ENCODE results near the gene PRDX2.

PRDX2 gene

DNA sequence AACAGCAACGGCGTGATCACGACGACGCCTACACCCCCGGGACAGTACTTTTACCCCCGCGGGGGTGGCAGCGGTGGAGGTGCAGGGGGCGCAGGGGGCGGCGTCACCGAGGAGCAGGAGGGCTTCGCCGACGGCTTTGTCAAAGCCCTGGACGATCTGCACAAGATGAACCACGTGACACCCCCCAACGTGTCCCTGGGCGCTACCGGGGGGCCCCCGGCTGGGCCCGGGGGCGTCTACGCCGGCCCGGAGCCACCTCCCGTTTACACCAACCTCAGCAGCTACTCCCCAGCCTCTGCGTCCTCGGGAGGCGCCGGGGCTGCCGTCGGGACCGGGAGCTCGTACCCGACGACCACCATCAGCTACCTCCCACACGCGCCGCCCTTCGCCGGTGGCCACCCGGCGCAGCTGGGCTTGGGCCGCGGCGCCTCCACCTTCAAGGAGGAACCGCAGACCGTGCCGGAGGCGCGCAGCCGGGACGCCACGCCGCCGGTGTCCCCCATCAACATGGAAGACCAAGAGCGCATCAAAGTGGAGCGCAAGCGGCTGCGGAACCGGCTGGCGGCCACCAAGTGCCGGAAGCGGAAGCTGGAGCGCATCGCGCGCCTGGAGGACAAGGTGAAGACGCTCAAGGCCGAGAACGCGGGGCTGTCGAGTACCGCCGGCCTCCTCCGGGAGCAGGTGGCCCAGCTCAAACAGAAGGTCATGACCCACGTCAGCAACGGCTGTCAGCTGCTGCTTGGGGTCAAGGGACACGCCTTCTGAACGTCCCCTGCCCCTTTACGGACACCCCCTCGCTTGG is 9.3 kb downstream of the PRDX2 start:
- DNase-seq: peak; percentile 60 to 69

DNA sequence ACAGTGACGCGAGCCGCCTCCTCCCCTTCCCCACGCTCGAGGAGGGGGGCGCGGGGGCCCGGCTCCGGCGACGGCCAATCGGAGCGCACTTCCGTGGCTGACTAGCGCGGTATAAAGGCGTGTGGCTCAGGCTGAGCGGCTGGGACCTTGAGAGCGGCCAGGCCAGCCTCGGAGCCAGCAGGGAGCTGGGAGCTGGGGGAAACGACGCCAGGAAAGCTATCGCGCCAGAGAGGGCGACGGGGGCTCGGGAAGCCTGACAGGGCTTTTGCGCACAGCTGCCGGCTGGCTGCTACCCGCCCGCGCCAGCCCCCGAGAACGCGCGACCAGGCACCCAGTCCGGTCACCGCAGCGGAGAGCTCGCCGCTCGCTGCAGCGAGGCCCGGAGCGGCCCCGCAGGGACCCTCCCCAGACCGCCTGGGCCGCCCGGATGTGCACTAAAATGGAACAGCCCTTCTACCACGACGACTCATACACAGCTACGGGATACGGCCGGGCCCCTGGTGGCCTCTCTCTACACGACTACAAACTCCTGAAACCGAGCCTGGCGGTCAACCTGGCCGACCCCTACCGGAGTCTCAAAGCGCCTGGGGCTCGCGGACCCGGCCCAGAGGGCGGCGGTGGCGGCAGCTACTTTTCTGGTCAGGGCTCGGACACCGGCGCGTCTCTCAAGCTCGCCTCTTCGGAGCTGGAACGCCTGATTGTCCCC is 10.1 kb downstream of the PRDX2 start, which contains the start of gene JUNB:
JUNB (plus strand) TSS at position 142 of the 706 bp plus-strand sequence; CDS start at position 428, 286 bp downstream.
- DNase-seq: peak; percentile 95 to 97

DNA sequence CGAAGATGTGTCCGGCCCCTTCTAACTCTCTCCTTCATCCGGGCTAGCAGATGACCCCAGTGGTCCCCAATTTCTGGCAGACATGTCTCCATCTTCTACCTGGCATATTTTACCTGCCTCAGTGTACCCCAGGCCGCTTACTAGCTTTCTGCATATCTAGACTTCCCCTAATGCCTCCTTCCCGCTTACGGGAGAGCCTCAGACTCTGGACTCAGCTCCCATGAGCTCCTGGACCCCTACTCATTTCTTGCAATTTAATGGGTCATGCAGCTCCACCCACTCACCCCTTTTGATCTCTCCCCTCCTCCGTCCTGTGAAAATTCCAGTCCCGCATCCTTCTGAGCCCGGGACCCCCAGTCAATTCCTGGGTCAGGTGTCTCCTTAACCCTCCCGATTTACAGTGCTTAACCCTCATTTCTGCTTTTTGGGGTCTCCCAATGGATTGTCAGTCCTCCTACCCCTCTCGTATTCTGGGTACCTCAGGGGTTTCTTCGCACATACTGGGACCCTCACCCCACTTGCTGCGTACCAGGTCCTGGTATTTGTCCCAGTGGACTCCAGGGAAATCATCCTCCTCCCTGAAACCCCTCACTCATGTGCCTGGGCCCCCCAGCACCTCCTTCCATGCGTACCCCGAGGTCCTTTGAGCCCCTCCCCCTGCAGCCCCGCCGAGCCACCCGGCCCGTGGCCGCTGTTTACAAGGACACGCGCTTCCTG is 10.8 kb downstream of the PRDX2 start:
- no peak for DNase-seq

DNA sequence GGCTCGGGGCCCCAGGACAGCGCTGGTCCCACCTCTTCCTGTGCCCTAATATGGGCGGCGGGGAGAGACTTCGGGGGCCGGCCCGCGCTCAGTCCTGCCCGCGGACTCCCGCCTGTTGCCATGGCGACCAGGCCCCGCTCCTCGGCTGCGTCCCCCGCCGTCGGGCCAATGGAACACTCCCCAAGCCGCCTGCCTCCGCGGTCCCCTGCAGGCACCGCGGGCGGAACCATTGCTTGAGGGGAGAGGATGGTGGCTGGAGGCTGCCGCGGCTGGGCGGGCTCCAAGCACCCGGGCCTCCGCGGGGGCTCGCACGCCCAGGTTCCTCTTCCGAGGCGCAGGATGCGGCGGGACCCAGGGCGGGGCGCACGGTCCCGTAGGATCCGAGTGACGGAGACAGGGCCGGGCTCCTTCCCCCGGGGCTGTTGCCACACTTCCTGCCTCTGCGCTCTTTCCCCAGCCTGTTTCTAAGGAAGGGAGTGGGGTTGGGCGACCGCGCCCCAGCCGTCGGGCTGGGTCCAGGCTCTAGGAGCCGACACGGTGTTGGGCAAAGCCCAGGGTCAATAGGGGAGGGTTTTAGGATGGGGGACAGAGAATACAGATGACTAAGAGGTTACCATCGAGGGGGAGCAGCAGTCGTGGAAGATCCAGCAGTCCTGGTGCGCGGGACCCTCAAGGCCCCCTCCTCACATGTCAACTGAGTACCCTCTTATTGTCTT is 11.5 kb downstream of the PRDX2 start:
- DNase-seq: peak; percentile 91 to 95

DNA sequence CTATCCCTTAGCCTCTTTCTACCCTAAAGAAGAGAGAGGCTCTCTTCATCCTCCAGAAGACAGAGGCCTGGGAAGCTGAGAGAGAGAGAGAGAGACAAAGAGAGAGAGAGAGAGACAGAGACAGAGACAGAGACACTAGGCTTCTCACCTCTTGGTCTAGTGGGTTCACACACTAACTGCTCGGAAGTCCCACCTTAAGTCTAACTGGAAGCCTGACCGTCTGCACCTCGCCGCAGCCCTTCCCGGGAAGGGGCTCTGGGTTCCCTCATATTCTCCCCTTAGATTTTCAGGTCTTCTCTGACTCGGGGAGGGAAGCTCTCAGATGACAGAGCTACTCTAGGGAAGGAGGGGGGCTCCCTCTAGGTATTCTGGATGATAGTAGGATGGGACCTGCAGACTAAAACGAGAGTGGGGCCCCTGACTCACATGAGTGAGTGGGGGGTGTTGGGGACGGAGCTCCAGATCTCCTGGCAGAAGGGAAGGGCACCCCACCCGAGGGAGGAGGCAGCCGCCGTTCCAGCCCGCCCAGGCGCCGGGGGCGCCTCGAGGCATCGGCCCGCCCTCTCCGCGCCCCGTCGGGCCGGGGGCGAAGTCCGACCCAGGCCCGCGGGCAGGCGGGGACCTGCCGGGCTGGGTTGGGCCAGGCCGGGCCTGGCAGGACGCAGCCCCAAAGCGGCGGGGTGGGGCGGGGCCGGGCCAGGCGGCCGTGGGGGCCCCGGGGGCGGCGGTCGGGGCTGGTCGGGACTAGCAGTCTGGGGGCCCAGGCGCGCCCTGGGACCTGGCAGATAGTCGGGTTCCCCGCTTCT is 12.3 kb downstream of the PRDX2 start:
- peak in 1 of 2 donors; percentile 28 for DNase-seq

DNA sequence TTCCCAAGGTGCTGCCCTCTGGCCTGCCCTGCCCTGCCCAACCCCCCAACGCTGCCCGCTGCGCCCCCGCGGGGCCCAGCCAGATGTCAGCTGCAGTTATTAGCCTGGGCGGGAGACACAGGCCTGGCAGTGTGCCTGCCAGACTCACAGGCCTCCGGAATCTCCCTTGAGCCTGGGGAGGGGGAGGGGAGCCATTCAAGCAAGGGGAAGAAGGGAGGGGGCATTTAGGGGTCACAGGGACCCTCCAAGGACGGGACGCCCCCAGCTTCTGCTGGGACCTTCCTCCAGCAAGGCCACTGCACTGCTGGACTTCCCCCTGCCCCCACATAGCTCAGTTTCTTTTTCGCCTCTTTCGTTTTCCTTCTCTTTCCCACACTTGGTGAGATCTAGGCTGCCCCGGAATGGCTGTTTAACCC is 12.9 kb downstream of the PRDX2 start:
- DNase-seq: peak in 1 of 2 donors; percentile 37

DNA sequence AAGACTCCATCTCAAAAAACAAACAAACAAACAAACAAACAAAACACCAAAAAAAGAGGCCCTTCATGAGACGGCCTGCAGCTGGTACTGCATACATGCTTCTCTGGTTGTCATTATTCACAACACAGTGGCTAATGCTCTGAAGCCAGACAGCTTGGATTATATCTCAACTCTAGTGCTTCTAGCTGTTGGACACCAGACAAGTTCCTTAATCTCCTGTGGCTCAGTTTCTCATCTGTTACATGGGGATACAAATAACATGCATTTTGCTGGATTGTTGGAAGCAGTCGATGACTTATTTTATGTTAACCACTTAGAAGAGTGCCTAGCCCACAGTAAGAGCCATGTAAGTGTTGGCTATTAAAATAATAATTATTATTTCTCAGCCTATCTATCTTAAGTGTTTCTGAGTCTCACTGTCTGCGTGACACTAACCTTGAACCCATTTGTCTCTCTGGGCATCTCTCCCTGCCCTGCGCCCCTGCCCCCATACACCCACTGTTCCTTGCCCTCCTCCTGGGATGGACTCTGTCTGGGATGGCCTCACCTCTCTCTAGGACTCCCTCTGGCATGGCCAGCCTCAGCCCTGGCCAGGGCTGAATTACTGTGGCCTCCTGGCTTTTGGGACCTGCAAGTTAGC is 13.4 kb downstream of the PRDX2 start:
- no peak for DNase-seq

DNA sequence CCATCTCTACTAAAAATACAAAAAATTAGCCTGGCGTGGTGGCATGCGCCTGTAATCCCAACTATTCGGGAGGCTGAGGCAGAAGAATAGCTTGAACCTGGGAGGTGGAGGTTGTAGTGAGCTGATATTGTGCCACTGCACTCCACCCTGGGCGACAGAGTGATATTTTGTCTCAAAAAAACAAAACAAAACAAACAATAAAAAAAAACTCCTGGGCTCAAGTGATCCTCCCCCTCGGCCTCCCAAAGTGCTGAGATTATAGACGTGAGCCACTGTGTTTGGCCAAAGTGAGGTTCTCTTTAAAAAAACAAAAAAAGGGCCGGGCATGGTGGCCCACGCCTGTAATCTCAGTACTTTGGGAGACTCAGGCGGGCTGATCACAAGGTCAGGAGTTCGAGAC is 14.1 kb downstream of the PRDX2 start:
- no peak for DNase-seq

DNA sequence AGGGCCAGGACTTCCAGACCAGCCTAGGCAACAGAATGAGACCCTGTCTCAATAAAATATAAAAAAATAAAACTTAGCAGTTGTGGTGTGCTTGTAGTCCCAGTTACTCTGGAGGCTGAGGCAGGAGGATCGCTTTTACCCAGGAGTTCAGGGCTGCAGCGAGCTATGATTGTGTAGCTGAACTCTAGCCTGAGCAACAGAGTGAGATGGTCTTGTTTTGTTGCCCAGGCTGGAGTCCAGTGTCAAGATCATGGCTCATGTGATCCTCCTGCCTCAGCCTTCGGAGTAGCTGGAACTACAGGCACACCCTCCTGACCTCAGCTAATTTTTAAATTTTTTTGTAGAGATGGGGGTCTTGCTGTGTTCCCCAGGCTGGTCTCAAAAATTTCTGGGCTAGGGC is 14.6 kb downstream of the PRDX2 start:
- no peak for DNase-seq

DNA sequence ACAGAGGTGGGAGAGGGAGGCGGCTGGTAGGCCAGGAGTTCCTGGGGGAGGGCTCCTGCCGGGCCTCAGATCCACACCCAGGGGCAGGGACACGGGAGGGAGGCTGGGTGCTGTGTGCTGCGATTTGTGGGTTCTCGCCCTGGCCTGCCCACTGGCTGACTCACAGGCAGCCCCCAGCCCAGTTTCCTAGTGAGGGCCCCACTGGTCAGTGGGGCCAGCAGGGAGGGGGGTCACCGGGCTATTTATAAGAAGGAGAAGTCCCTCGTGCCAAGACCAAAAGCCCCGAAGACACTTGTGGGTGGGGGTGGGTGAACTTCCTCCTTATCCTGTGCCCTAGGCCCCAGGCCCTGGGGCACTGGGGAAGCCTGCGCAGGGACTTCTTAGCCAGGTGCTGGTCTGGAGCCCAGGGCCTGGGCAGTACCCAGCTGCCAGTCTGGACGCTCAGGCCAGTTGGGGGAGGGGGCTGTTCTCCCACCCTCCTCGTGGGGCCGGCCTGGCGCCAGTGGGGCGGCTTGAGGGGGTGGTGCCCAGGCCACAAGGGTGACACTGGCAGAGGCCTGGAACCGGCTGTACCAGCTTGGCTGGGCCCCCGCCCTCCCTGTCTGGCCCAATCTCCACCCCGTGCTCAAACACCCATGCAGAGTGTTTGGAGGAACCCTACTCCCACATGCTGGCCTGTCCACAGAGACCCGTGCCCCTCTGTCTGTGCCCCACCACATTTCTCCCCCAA is 15.3 kb downstream of the PRDX2 start:
- no peak for DNase-seq

DNA sequence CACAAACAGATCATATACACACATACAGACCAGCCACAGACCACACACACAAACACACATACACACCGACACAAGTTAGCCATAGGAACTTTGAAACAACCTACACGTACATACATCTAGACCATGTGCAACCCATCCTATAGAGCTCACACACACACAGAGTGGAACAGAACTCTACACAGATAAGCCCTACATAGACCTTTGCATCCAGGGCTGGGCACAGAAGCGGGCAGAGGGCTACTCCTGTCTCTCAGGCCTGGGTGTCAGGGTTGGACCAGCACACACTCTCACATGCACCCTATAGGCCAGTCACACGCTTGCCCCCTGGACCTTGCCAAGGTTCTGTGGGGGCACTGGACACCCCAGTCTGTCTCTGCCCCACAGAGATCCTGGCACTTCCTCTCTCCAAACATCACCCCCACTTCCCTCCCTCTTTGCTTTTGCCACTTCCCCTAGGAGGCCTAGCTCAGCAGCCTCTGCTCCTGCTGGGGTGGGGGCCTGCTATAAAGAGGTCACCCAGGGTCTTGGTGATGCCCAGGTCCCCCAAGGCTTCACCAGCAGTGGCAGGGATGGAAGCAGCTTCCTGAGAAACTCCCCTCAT is 16.1 kb downstream of the PRDX2 start:
- DNase-seq: no peak

DNA sequence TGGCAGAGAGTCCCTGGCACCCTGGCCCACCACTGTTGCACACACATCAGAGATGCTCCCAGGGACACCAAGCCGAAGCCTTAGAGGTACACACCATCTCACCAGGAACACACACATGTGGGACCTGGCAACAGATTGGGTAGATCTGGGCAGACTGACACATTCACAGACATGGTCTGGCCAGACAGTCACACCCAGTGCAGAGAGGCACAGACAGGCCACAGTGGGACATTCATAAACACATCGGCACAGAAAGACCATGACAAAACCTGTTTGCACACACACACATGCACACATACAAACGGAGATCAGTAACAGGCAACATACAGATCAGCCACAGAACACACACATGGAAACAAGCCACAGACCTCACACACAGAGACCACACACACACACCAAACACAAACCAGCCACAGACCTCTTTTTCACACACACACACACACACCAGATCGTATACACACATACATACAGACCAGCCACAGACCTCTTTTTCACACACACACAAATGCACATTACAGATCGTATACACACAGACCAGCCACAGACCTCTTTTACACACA is 16.6 kb downstream of the PRDX2 start:
- DNase-seq: no peak

DNA sequence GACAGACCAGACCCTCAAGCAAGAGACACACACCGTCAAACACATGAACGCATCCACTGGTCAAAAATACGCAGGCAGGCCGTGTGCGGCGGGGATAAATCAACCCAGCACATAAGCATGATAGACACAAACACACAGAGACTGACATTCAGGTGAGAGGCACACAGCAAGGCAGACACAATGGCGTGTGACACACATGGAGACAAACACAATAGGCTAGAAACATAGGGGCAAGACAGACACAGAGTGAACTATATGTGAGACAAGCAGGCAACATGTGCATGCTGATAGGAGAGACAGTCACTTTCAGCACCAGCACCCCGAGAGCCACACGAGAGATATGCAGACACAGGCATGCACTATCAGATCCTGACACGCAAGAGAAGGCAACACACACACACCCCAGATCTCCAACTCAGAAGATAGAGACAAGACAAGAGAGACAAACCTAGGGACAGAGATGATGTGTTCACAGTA is 17.2 kb downstream of the PRDX2 start:
- DNase-seq: no peak

DNA sequence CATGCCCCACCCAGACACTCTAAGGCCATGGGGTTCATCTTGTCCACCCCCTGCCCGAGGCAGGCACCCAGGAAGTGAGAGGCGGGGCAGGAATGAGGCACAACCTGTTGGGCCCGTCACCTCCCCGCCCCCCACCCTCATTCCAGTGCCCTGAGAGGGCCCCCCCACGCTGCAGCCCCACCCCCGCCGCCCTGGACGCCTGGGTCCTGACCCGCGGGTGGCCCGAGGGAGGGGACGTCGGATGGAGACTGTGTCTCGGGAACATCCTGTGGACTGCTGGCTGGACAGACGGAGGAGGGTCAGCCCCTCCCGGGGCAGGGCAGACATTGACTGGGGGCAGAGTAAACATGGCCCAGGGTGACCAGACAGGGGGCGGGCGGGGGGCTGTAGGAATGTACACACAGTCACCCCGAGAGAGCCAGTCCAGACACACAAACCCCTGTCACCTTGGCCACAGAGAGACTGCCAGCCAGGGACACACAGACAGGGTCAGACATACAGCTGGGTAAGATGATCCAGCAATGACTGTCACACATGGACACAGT is 17.7 kb downstream of the PRDX2 start:
- DNase-seq: no peak

DNA sequence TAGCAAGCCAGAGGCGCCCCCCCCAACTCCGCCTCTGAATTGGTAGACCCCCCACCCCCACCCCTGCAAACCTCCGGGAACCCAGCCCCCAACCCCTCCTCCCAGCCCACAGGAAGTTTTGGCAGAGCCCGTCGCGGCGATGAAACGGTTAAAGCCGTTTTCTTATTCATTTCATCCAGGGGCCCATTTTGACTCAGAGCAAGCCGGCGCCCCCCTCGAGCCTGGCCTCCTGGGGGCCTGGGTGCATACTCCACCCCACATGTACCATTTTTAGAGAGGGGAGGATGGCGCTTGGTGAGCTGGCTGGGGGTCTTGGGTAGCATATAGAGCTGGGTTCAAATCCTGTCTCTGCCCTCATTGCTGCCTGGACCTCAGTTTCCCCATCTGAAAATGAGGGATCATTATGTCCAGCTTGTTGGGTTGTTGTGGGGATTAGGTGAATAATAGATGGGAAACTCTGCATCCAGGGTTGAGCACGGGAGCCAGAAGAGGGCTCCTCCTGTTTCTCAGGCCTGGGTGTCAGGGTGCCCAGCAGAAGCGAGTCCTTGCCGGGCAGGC is 18.2 kb downstream of the PRDX2 start:
- DNase-seq: peak; percentile 54 to 70

DNA sequence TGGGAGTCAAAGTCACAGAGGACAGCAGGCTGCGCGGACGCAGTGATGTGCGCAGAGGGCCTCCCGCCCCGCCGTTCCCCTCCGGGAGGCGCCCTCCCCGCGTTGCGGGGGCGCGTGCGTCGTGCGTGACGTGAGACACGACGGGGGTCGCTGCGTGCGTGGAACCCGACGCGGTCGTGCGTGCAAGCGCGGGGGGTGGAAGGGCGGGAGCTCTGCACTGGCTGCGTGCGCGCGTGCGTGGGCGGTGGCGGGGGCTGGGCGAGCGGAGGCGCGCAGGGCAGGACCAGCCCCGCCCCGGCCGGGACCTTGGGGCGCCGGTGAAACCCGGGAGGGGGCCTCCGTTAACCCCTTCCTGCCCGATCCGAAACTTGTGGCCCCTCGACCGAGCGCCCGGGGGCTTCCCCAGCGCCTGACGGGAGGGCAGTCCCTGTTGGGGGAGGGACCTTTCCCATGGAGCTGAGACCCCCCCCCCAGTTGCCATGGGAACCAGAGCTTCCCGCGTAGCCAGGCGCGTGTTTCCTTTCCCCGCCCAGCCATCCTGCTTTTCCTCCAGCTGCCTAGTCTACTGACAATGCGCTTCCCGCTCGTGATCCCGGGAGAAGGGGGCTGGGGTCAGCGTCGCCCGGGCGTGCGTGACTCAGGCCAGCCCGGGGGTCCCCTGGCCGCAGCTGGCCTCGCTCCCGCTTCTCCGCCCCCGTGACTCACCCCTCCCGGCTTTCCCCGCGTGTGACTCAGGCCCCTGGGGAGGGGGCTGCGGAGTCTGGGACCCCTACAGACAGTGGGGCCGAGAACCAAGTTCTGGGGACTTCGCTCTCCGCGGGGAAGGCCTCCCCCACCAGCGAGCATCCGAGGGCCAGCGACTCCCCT is 18.9 kb downstream of the PRDX2 start:
- peak; percentile 80 to 90 for DNase-seq

DNA sequence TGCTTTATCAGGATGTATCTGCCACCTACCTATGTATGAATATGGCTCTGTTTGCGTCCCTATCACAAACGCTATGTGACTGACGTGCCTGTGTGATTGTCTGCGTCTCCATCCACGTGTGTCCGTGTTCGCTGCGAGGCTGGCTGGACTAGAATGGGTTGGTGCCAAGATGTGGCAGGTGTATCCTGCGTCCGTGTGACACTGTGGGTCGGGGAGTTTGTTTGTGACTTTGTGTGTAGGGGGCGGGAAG is 19.5 kb downstream of the PRDX2 start:
- no peak for DNase-seq

All from stimulated activated CD4-positive, alpha-beta T cell treated with anti-CD3 and anti-CD28 coated beads, Interleukin-2, amount 100 ng/mL, for 48 hours (primary cell).